Measurements from ENCODE around the gene TSC2.

- TF ChIP-seq CTCF (IDR thresholded peaks at IDR 0.05) (no peak), POLR2A (IDR thresholded peaks at IDR 0.05) (no peak)
These were observed 37.9 kb downstream of the TSC2 start for GRCh38 chr16:2085669-2086068.

All from right lobe of liver (tissue), 4 donors.